Neural cell (in vitro differentiated cells): ENCODE measurements around the gene MIOS. TPM values are rescaled to one million over a fixed set of nuclear protein-coding genes. Genes with fewer than 3 reads are reported as not detected.

Experiments used
- H2AFZ ChIP-seq: fragments of 200-600, 300-800 bp; sonication (generic), shearing (Covaris generic); 2 replicates; pipeline ENCODE4 v1.6.0; 2014; ENCODE audit warnings: low read depth, mild to moderate bottlenecking, antibody characterized with exemption, low read length, moderate library complexity
- H3F3A ChIP-seq: fragments of 200-600 bp; shearing (Covaris generic); 2 replicates; pipeline ENCODE4 v1.6.1; 2016; ENCODE audit warnings: mild to moderate bottlenecking, moderate library complexity, mixed read lengths, antibody characterized with exemption, low read length; ENCODE audit not compliant: insufficient read depth, poor library complexity, severe bottlenecking
- H3K27ac ChIP-seq: fragments of 200-600, 300-800 bp; sonication (generic), shearing (Covaris generic); 2 replicates; pipeline ENCODE4 v1.5.1; 2014; ENCODE audit warnings: mild to moderate bottlenecking, low read length, moderate library complexity
- H3K27me3 ChIP-seq: fragments of 300-800, 200-600 bp; sonication (generic), shearing (Covaris generic); 2 replicates; pipeline ENCODE4 v1.6.0; 2014; ENCODE audit warnings: mild to moderate bottlenecking, low read depth, low read length, moderate library complexity; ENCODE audit not compliant: insufficient read depth
- H3K36me3 ChIP-seq: fragments of 300-800, 200-600 bp; sonication (generic), shearing (Covaris generic); 2 replicates; pipeline ENCODE4 v1.5.1; 2014; ENCODE audit warnings: mild to moderate bottlenecking, antibody characterized with exemption, low read length, moderate library complexity; ENCODE audit not compliant: insufficient read depth
- H3K4me2 ChIP-seq: fragments of 300-800, 200-600 bp; sonication (generic), shearing (Covaris generic); 2 replicates; pipeline ENCODE4 v1.6.0; 2014; ENCODE audit warnings: mild to moderate bottlenecking, low read length
- H3K4me3 ChIP-seq: fragments of 300-800, 200-600 bp; sonication (generic), shearing (Covaris generic); 2 replicates; pipeline ENCODE4 v1.5.1; 2014; ENCODE audit warnings: mild to moderate bottlenecking, low read length, moderate library complexity
- H3K79me2 ChIP-seq: fragments of 200-600 bp; shearing (Covaris generic); replicated peaks from 2 replicates; pipeline ENCODE4 v1.6.0; 2014; ENCODE audit warnings: mild to moderate bottlenecking, low read length, moderate library complexity; ENCODE audit not compliant: insufficient read depth
- H3K9ac ChIP-seq: fragments of 300-800, 200-600 bp; sonication (generic), shearing (Covaris generic); 2 replicates; pipeline ENCODE4 v1.6.1; 2016; ENCODE audit warnings: mild to moderate bottlenecking, low read length, mixed read lengths
- H3K9me2 ChIP-seq: fragments of 200-600 bp; shearing (Covaris generic); 2 replicates; pipeline ENCODE4 v1.6.1; 2016; ENCODE audit warnings: mild to moderate bottlenecking, low read length, mixed read lengths; ENCODE audit not compliant: insufficient read depth
- H3K9me3 ChIP-seq: fragments of 200-600, 300-800 bp; sonication (generic), shearing (Covaris generic); 2 replicates; pipeline ENCODE4 v1.6.1; 2016; ENCODE audit warnings: mild to moderate bottlenecking, mixed run types, low read length, moderate library complexity, mixed read lengths
- H4K20me1 ChIP-seq: fragments of 200-600 bp; shearing (Covaris generic); 2 replicates; pipeline ENCODE4 v1.6.1; 2016; ENCODE audit warnings: mild to moderate bottlenecking, mixed run types; ENCODE audit not compliant: insufficient read depth
- CTCF ChIP-seq: fragments of 450-650 bp; IDR thresholded peaks from 2 replicates; pipeline ENCODE4 v1.5.1; 2014; ENCODE audit warnings: antibody characterized with exemption, mild to moderate bottlenecking, moderate library complexity; ENCODE audit not compliant: poor library complexity, severe bottlenecking
- EP300 ChIP-seq: fragments of 450-650 bp; conservative IDR thresholded peaks from 2 replicates; pipeline ENCODE4 v1.6.1; 2014; ENCODE audit warnings: antibody characterized with exemption, mild to moderate bottlenecking, moderate library complexity; ENCODE audit not compliant: poor library complexity, severe bottlenecking
- EZH2 ChIP-seq: fragments of 200-600, 300-800 bp; shearing (Covaris generic), sonication (generic); IDR thresholded peaks from 2 replicates; pipeline ENCODE4 v1.6.1; 2014; ENCODE audit warnings: antibody characterized with exemption, low read length, borderline replicate concordance, mild to moderate bottlenecking; ENCODE audit not compliant: insufficient read depth, poor library complexity, severe bottlenecking
- MXI1 ChIP-seq: fragments of 450-650 bp; conservative IDR thresholded peaks from 2 replicates; pipeline ENCODE4 v1.6.1; 2014; ENCODE audit warnings: antibody characterized with exemption, mild to moderate bottlenecking; ENCODE audit not compliant: poor library complexity, severe bottlenecking
- POLR2AphosphoS5 ChIP-seq: IDR thresholded peaks from 2 replicates; pipeline ENCODE4 v1.6.1; 2012
- RAD21 ChIP-seq: fragments of 450-650 bp; conservative IDR thresholded peaks from 2 replicates; pipeline ENCODE4 v1.6.1; 2014; ENCODE audit warnings: antibody characterized with exemption, mild to moderate bottlenecking, moderate library complexity
- REST ChIP-seq: IDR thresholded peaks from 2 replicates; pipeline ENCODE4 v1.6.1; 2012; ENCODE audit warnings: borderline replicate concordance
- SMC3 ChIP-seq: fragments of 450-650 bp; conservative IDR thresholded peaks from 2 replicates; pipeline ENCODE4 v1.6.1; 2014; ENCODE audit warnings: antibody characterized with exemption, mild to moderate bottlenecking, moderate library complexity; ENCODE audit not compliant: poor library complexity
- TAF1 ChIP-seq: IDR thresholded peaks from 2 replicates; pipeline ENCODE4 v1.6.1; 2012; ENCODE audit warnings: low read depth
- polyA plus RNA-seq: library from polyadenylated mRNA; depleted of rRNA; stranded (reverse); fragments of >200 nt; gene quantifications from 2 replicates; pipeline ENCODE4 v1.2.3, GENCODE V29; 2014

MIOS gene
- polyA plus RNA-seq, 1 donor from 2014 or later = 52.2 TPM

- Histone ChIP-seq H3F3A (no peaks in the 10 kb centered on the region), H3K9ac (peak overlapping the region; percentile 70), H3K27me3 (no peaks in the 10 kb centered on the region), H3K79me2 (peaks cover 4% of the 10 kb centered on the region), H3K9me3 (no peaks in the 10 kb centered on the region), H4K20me1 (no peaks in the 10 kb centered on the region), H3K9me2 (no peaks in the 10 kb centered on the region), H3K4me2 (peak overlapping the region; percentile 87), H3K36me3 (no peaks in the 10 kb centered on the region), H3K27ac (peak overlapping the region; percentile 63), H3K4me3 (peak overlapping the region; percentile 80), H2AFZ (peak overlapping the region; percentile 90)
- TF ChIP-seq RAD21 = peak; percentile 38
- TF ChIP-seq EZH2 = no peak
- TF ChIP-seq MXI1 = no peak
- TF ChIP-seq POLR2AphosphoS5 = no peak
- no peak for TF ChIP-seq REST
- no peak for TF ChIP-seq TAF1
- no peak for TF ChIP-seq CTCF
- TF ChIP-seq EP300 = no peak
- peak; percentile 40 for TF ChIP-seq SMC3
Observed at GRCh38 chr7:7639847-7640220, 73.2 kb downstream of the MIOS start.

- no peaks in the 10 kb centered on the region for H3K27me3 ChIP-seq
Observed at GRCh38 chr7:7640221-7641128, 73.8 kb downstream of the MIOS start, which contains the start of gene UMAD1. Gene UMAD1 (plus strand): TSS chr7:7640752. CDS start chr7:7673372, 32,620 bp downstream.

More at GRCh38 chr7:7640221-7641128, 73.8 kb downstream of the MIOS start, which contains the start of gene UMAD1:
- peak within 1 kb of the TSS; percentile 90 for H2AFZ ChIP-seq
- H3K9me2 ChIP-seq = no peaks in the 10 kb centered on the region
- no peaks in the 10 kb centered on the region for H4K20me1 ChIP-seq
- no peak for TF ChIP-seq EP300
- TF ChIP-seq EZH2 = no peak
- TF ChIP-seq CTCF = peak; percentile 12
- peak; percentile 8 for TF ChIP-seq REST
- peak; percentile 62 for TF ChIP-seq POLR2AphosphoS5
- TF ChIP-seq SMC3 = peak; percentile 49
- peak; percentile 47 for TF ChIP-seq RAD21
- peak; percentile 67 for TF ChIP-seq TAF1
- peak; percentile 81 for TF ChIP-seq MXI1
- peak within 1 kb of the TSS; percentile 70 for H3K9ac ChIP-seq
- H3K4me2 ChIP-seq = peak within 1 kb of the TSS; percentile 87
- peaks cover 4% of the 10 kb centered on the region for H3K79me2 ChIP-seq
- no peaks in the 10 kb centered on the region for H3K36me3 ChIP-seq
- peak within 1 kb of the TSS; percentile 77 for H3K27ac ChIP-seq
- H3K9me3 ChIP-seq = no peaks in the 10 kb centered on the region
- H3F3A ChIP-seq = no peaks in the 10 kb centered on the region
- peak within 1 kb of the TSS; percentile 80 for H3K4me3 ChIP-seq
